Measurements from ENCODE around the gene INF2. TPM values are rescaled to one million over a fixed set of nuclear protein-coding genes. Genes with fewer than 3 reads are reported as not detected.

INF2 gene
- total RNA-seq, 1 donor from 2014 or later, result 113 TPM

GRCh38 chr14:104768437-104769323 is 79.3 kb downstream of the INF2 start:
- DNase-seq (ENCODE audit: low read depth), result peak; percentile 82

GRCh38 chr14:104769324-104770071 is 80.1 kb downstream of the INF2 start:
- no peak for DNase-seq (ENCODE audit: low read depth)

DNA sequence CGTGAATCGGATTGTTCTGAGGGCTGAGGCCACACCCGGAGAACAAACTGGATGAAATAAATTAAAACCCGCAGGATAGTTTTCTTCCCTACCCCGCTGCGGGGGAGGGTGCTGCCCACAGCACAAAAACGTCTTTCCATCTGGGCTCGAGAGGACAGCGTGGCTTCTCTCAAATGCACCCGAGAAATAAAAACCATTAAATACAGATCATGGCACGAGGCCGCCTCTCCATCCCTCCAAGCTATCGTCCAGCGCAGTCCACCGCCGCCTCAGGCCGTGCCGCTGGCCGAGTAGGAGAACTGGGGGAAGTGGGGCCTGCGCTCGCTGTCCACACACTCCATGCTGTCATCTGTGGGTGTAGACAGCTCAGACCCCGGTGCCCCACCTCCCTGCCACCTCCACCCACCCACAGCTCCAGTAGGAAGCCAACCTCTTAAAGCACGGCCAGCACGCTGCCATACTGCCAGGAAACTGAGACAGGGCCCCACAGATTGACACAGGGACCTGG is 80.7 kb downstream of the INF2 start:
- no peak for DNase-seq (ENCODE audit: low read depth)

DNA sequence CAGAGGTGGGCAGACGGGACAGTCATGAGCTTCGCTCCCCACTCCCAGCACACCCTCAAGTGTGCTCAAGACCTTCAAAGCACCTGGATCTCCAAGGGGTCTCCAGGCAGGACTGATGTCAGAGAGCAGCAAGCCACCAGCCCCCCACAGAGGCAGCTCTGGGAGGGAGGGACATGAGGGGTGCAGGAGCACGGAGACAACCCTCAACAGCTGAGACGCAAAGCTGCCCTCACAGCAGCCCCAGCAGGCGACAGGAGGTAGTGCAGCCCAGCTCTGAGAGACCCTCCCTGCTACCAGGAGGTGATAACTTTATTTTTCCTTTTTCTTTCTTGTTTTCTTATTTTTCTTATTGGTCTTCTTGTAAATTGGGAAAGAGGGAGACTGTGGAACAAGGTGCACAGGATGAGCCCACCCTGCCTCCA is 81.4 kb downstream of the INF2 start:
- peak; percentile 28 for DNase-seq (ENCODE audit: low read depth)

- DNase-seq (ENCODE audit: low read depth), result no peak
Measured at GRCh38 chr14:104771374-104771773, 82.0 kb downstream of the INF2 start.

Small RNA genes lying within 50 kb of the gene (microRNA-seq; reads per million reads assigned to microRNA genes)
- gene MIR4710, result not detected

Other genes with a start within 250 kb of the INF2 start
- gene C14orf180, start 109.9 kb upstream of the INF2 start, total RNA-seq, result 0.67 TPM in 1 of 2 replicates, not detected in the other
- gene TMEM179, start 84.8 kb upstream of the INF2 start, total RNA-seq, result not detected in 2 replicates
- gene ADSS1, start 34.6 kb downstream of the INF2 start, total RNA-seq, result 11.2 and 20.2 TPM in 2 replicates
- gene SIVA1, start 63.5 kb downstream of the INF2 start, total RNA-seq, result 173 and 212 TPM in 2 replicates
- gene AKT1, start 106.1 kb downstream of the INF2 start, total RNA-seq, result 128 and 136 TPM in 2 replicates
- 7.6 TPM in 2 replicates for gene ZBTB42, start 111.5 kb downstream of the INF2 start, total RNA-seq
- 45.5 and 58.2 TPM in 2 replicates for gene CEP170B, start 175.7 kb downstream of the INF2 start, total RNA-seq
- gene PLD4, start 235.3 kb downstream of the INF2 start, total RNA-seq, result 0.10 TPM in 1 of 2 replicates, not detected in the other

Measured in myocyte (in vitro differentiated cells).